GM10847 (cell line): Measurements from ENCODE around the gene DENND6B.

Experiments
- POLR2A ChIP-seq: IDR thresholded peaks from 2 replicates; pipeline ENCODE4 v1.6.1; 2011; ENCODE audit not compliant: insufficient read length; ENCODE audit errors: extremely low read depth

The DENND6B gene

GRCh38 chr22:50262460-50262911 is 64.3 kb downstream of the DENND6B start:
- TF ChIP-seq POLR2A = no peak

- TF ChIP-seq POLR2A = no peak
Measured at GRCh38 chr22:50261615-50262459, 65.0 kb downstream of the DENND6B start, which contains the start of gene MAPK12. TSS of gene MAPK12 (minus strand) at chr22:50261683. CDS start at chr22:50261509, 174 bp downstream.

- TF ChIP-seq POLR2A = no peak
Measured at GRCh38 chr22:50260801-50261614, 65.8 kb downstream of the DENND6B start.

GRCh38 chr22:50260434-50260800 is 66.4 kb downstream of the DENND6B start:
- no peak for TF ChIP-seq POLR2A

- TF ChIP-seq POLR2A = no peak
Measured at GRCh38 chr22:50259302-50259701, 67.5 kb downstream of the DENND6B start.
